HG03045 (cell line): ENCODE data around the gene COG5.
"Not testable (repeated sequence)": the region's sequence is repeated elsewhere in the genome, so short reads cannot be mapped to it uniquely, and the experiment has no call there.

Experiments used
- ATAC-seq: cut with Tn5 transposase; IDR thresholded peaks from one replicate; pipeline ENCODE4 v1.9.1; 2021; ENCODE audit warnings: mild to moderate bottlenecking, moderate library complexity; ENCODE audit not compliant: unreplicated experiment

The COG5 gene

GRCh38 chr7:107167483-107168232 is 396.1 kb downstream of the COG5 start:
- no peak for ATAC-seq

- no peak for ATAC-seq
These were observed 396.8 kb downstream of the COG5 start for GRCh38 chr7:107166736-107167426.

GRCh38 chr7:107165341-107165740 is 398.4 kb downstream of the COG5 start:
- no peak for ATAC-seq

GRCh38 chr7:107164092-107164491 is 399.6 kb downstream of the COG5 start:
- no peak for ATAC-seq

GRCh38 chr7:107162475-107162874 is 401.2 kb downstream of the COG5 start:
- ATAC-seq, result no peak

- ATAC-seq, result no peak
These were observed 402.3 kb downstream of the COG5 start for GRCh38 chr7:107161415-107161814.

GRCh38 chr7:107160389-107160788 is 403.3 kb downstream of the COG5 start:
- no peak for ATAC-seq

GRCh38 chr7:107158028-107158427 is 405.7 kb downstream of the COG5 start:
- ATAC-seq, result no peak

- no peak for ATAC-seq
These were observed 406.6 kb downstream of the COG5 start for GRCh38 chr7:107157091-107157490.

GRCh38 chr7:107155726-107156125 is 408.0 kb downstream of the COG5 start:
- ATAC-seq, result not testable (repeated sequence)

- ATAC-seq, result no peak
These were observed 408.9 kb downstream of the COG5 start for GRCh38 chr7:107154826-107155225.

- no peak for ATAC-seq
These were observed 411.7 kb downstream of the COG5 start for GRCh38 chr7:107152011-107152410.
